WERI-Rb-1 (cell line): ENCODE data around the gene SLC31A2.

Source experiments
- DNase-seq: peaks from one replicate; pipeline ENCODE4 v3.0.0-alpha.2; 2020
- H3K27ac ChIP-seq: fragments of 250-450 bp; sonication (Bioruptor Pico); 2 replicates; pipeline ENCODE4 v1.5.1; 2020; ENCODE audit warnings: mild to moderate bottlenecking, moderate library complexity
- H3K27me3 ChIP-seq: fragments of 250-450 bp; sonication (Bioruptor Pico); 2 replicates; pipeline ENCODE4 v1.5.1; 2021; ENCODE audit warnings: mild to moderate bottlenecking, low read depth, moderate library complexity; ENCODE audit not compliant: insufficient read depth, severe bottlenecking
- H3K36me3 ChIP-seq: fragments of 250-450 bp; sonication (Bioruptor Pico); 2 replicates; pipeline ENCODE4 v1.5.1; 2020; ENCODE audit warnings: mild to moderate bottlenecking, moderate library complexity
- H3K4me3 ChIP-seq: 2 replicates; pipeline ENCODE4 v1.5.1; 2011; ENCODE audit warnings: low read depth, mild to moderate bottlenecking, control low read depth, low read length
- H3K9me3 ChIP-seq: fragments of 250-450 bp; sonication (Bioruptor Pico); 2 replicates; pipeline ENCODE4 v1.5.1; 2021; ENCODE audit warnings: mild to moderate bottlenecking, moderate library complexity; ENCODE audit not compliant: severe bottlenecking
- TF ChIP-seq, protein P1 (sequence below): IDR thresholded peaks from 2 replicates; pipeline ENCODE4 v1.5.1; 2011; ENCODE audit warnings: low read depth, mild to moderate bottlenecking, control low read depth, inconsistent platforms, low read length

Gene SLC31A2

DNA sequence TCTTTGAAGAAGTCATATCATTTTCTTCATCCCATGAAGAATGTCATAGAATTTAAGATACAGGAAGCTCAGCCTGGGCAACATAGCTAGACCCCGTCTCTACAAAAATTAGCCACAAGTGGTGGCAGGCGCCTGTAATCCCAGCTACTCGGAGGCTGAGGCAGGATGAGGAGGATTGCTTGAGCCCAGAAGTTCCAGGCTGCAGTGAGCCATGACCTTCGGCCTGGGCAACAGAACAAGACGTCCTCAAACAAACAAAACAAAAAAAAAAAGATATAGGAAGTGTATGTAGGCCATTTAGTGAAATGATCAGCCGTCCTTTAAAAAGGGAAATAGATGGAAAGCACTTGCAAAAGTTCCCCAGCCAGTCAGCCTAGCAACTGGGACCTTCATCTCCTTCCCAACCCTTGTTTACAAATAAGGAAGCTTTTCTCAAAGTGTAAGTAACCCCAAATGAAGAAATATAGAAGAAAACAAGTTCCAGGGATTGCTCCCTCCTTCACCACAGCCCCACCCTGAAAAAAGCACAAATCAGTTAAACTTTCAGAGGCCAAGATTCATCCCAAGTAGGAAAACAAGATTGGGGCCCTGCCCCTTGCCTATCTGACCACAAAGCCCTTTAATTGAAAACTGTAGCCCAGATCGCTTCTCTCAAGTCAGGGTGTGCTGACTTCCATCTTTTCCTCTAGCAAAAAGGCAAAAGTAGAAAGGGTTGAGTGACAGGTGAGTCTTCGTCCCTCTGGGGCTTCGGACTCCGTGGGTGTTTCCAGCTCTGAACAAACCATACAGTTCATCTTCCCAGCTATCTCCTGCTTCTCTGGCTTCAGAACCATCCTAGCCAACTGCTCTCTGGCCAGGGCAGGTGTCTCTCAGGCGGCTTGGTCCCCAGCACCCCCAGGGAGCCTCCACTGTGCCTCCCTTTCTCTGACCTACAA lies 1.2 kb downstream of the SLC31A2 start:
- TF ChIP-seq, protein P1, sequence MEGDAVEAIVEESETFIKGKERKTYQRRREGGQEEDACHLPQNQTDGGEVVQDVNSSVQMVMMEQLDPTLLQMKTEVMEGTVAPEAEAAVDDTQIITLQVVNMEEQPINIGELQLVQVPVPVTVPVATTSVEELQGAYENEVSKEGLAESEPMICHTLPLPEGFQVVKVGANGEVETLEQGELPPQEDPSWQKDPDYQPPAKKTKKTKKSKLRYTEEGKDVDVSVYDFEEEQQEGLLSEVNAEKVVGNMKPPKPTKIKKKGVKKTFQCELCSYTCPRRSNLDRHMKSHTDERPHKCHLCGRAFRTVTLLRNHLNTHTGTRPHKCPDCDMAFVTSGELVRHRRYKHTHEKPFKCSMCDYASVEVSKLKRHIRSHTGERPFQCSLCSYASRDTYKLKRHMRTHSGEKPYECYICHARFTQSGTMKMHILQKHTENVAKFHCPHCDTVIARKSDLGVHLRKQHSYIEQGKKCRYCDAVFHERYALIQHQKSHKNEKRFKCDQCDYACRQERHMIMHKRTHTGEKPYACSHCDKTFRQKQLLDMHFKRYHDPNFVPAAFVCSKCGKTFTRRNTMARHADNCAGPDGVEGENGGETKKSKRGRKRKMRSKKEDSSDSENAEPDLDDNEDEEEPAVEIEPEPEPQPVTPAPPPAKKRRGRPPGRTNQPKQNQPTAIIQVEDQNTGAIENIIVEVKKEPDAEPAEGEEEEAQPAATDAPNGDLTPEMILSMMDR, result no peak
- H3K27me3 ChIP-seq, result no peaks in the 10 kb centered on the region
- DNase-seq, result no peak
- no peaks in the 10 kb centered on the region for H3K36me3 ChIP-seq
- H3K27ac ChIP-seq, result no peak overlapping the region
- no peaks in the 10 kb centered on the region for H3K9me3 ChIP-seq
- H3K4me3 ChIP-seq, result peak overlapping the region; percentile 88

DNA sequence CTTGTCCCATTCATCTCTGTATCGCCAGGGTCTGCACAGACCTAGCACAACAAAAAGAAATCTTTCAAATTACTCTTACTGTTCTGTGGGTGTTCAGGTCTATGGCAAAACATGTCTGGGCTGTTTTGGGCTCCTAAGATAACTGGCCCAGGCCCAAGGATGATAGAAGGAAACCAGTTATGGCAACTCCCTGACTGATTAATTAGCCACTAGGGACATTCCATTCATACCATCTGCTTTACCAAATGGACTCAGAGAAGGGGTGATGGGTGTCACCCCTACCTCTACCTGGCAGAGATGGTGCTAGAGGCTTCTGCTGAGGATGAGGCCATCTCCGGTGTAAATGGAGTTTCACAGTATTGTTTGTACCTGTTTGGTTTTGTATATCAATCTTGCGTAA lies 1.9 kb downstream of the SLC31A2 start:
- H3K36me3 ChIP-seq, result no peaks in the 10 kb centered on the region
- H3K27ac ChIP-seq, result no peak overlapping the region
- TF ChIP-seq, protein P1, result no peak
- no peak for DNase-seq
- H3K9me3 ChIP-seq, result no peaks in the 10 kb centered on the region
- no peak overlapping the region for H3K4me3 ChIP-seq
- H3K27me3 ChIP-seq, result no peaks in the 10 kb centered on the region

DNA sequence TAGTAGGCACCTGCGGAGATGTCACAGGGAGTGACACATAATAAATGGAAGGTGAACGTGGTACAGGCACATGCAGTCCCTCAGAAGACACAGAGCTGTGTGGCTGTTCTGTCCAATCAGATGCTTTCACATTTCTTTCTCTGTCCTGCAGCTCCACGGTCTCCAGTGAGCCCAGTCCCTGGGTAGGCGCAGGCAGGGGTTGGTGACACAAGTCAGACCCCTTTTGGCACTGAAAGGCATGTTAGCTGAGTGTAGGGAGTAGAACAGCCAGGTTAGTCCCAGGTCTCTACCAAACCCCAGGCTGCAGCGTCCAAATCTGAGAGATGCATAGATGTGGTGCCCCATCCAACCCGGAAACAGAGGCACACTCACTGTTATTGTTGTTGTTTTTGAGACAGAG lies 2.8 kb downstream of the SLC31A2 start:
- DNase-seq, result no peak
- Histone ChIP-seq H3K36me3 (peaks cover 4% of the 10 kb centered on the region), H3K27ac (no peak overlapping the region), H3K4me3 (no peak overlapping the region), H3K9me3 (no peaks in the 10 kb centered on the region), H3K27me3 (no peaks in the 10 kb centered on the region)
- TF ChIP-seq, protein P1, result no peak

DNA sequence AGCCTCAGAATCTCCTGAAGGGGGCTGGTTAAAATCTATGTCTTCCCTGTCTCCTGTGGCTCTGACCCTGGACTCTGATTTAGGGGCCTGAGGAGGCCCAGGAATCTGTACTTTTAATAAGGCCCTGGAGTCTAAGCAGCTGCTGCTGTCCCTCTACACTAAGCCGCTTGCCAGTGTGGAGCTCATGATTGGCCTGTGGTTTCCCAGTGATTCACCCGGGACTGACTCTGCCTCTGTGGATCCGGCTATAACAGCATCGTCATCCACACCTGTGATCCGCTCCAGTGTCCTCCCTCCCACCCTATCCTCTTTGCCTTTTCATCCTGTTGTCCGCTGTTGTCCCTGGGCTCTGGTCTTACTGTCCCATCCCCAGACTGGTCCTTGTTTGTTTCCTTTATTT lies 3.7 kb downstream of the SLC31A2 start:
- Histone ChIP-seq H3K9me3 (no peaks in the 10 kb centered on the region), H3K4me3 (no peak overlapping the region), H3K27ac (no peak overlapping the region; the same call in 1 of the 2 replicates), H3K36me3 (peaks cover 7% of the 10 kb centered on the region), H3K27me3 (no peaks in the 10 kb centered on the region)
- TF ChIP-seq, protein P1, result no peak
- peak; percentile 89 for DNase-seq

DNA sequence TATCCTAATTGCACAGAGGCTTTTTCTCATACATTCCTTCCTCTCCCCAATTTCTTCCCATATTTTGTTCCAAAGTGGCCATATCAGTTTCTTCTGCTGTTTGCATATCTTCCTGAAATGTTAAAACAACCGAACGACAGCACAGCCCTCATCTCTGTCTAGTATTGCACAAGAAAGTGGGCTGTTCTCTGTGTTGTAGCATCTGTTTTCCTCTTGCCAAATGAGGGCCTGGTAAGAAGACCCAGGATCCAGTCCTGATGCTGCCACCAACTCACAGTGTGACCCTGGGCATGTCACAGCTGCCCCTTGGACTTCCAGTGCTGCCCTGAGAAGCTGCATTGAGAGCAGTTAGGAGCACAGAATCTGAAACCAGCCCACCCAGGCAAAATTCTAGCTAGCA lies 4.1 kb downstream of the SLC31A2 start:
- Histone ChIP-seq H3K9me3 (no peaks in the 10 kb centered on the region), H3K27ac (no peak overlapping the region), H3K36me3 (peaks cover 7% of the 10 kb centered on the region), H3K4me3 (no peak overlapping the region), H3K27me3 (no peaks in the 10 kb centered on the region)
- DNase-seq, result no peak
- TF ChIP-seq, protein P1, result no peak
